ENCODE data around the gene SNRPA. TPM values are rescaled to one million over a fixed set of nuclear protein-coding genes. Genes with fewer than 3 reads are reported as not detected.

SNRPA gene
- total RNA-seq, 4 donors from 2014 or later: 24.5 to 56.0 (median 48.2) TPM

DNA sequence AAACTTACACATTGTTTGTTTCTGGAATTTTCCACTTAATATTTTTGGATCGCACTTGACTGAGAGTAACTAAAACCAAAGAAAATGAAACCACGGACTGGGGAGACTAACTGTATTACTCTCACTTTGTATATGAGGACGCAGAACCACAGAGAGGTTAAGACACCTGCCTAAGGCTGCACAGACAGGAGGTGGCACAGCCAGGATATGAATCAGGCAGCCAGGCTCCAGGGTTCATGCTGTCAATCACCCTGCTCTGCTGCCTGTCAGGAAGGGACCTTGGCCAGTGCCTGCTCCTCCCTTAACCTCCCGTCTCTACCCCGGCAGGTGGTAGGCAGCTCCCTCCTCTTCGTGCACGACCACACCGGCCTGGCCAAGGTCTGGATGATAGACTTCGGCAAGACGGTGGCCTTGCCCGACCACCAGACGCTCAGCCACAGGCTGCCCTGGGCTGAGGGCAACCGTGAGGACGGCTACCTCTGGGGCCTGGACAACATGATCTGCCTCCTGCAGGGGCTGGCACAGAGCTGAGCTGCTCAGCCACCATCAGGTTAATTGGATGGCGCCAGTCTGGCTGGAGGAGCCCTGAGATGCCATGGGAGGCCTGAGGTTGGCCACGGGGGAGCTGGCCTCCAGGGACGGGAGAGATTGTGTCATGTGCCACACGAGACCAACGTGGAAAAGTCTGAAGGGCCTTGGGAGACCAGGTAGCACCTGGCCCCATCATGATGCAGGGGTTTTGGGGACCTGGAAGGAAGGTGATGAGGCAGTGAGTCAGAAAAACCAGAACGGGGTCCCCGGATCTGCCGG, 11.8 kb upstream of the SNRPA start:
- Histone ChIP-seq H3K4me1 (peaks cover 0 to 29% (median 3%) of the 10 kb centered on the region in 3 donors), H3K4me3 (peak overlapping the region in 1 of 2 donors; percentile 18), H3K9me3 (no peaks in the 10 kb centered on the region), H3K27me3 (no peaks in the 10 kb centered on the region), H3K36me3 (peaks cover 0 to 85% of the 10 kb centered on the region in 2 donors), H3K27ac (peak overlapping the region in 3 of 4 donors; percentile 67 to 73 (median 71))
- TF ChIP-seq POLR2A (IDR thresholded peaks at IDR 0.05) (no peak), EP300 (IDR thresholded peaks at IDR 0.05) (no peak), POLR2AphosphoS5 (IDR thresholded peaks at IDR 0.05) (no peak)
- TF ChIP-seq, protein P1, sequence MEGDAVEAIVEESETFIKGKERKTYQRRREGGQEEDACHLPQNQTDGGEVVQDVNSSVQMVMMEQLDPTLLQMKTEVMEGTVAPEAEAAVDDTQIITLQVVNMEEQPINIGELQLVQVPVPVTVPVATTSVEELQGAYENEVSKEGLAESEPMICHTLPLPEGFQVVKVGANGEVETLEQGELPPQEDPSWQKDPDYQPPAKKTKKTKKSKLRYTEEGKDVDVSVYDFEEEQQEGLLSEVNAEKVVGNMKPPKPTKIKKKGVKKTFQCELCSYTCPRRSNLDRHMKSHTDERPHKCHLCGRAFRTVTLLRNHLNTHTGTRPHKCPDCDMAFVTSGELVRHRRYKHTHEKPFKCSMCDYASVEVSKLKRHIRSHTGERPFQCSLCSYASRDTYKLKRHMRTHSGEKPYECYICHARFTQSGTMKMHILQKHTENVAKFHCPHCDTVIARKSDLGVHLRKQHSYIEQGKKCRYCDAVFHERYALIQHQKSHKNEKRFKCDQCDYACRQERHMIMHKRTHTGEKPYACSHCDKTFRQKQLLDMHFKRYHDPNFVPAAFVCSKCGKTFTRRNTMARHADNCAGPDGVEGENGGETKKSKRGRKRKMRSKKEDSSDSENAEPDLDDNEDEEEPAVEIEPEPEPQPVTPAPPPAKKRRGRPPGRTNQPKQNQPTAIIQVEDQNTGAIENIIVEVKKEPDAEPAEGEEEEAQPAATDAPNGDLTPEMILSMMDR (IDR thresholded peaks at IDR 0.05): no peak
- no peak for ATAC-seq
- WGBS, 2 donors (ENCODE audit: low coverage in 1 of 2): 77 to 88% methylated on average over 4 to 5 of the region's 22 CpGs

DNA sequence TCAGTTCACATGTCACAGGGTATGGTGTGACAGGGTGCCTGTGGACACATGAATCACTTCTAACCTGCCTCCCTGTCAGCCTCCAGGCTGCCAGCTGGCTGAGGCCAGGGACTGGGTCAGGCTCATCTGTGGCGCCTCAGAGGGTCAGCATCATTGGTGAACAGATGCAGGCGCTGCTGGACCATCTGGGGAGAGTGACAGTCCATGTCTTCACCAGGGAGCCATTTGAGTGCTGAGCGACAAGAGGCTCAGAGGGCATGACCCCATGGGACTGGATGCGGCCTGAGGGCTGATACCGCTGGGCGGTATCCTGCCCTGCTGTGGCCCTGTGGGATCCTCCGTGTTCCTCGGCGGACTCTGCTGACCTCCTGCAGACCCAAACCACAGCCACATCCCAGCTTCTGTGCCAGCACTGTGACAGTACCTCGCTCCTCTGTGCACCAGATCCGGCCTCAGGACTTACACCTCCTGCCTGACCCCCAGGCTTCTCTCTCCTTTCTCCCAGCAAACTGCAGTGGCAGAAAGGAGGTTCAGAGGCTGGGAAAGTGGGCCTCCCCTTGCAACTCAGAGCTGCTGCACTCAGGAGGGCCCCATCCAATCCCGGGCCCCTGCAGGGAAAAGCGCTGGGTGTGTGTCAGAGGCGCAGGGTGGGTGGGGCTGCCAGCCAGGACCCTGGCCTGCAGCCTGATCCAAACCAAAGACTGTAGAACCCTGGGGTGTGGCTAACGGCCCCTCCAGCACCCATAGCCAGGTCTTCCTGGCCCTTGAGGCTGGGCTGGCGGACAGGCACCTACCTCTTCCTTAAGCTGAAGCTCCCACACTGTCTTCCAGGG, 10.9 kb upstream of the SNRPA start:
- peak; percentile 10 for ATAC-seq
- WGBS, 2 donors (ENCODE audit: low coverage in 1 of 2): 40 to 61% methylated on average over 1 to 3 of the region's 16 CpGs
- no peaks in the 10 kb centered on the region for H3K27me3 ChIP-seq
- no peak for TF ChIP-seq POLR2A (IDR thresholded peaks at IDR 0.05)
- TF ChIP-seq, protein P1 (IDR thresholded peaks at IDR 0.05): no peak
- TF ChIP-seq POLR2AphosphoS5 (IDR thresholded peaks at IDR 0.05): no peak
- TF ChIP-seq EP300 (IDR thresholded peaks at IDR 0.05): no peak
- H3K9me3 ChIP-seq: no peaks in the 10 kb centered on the region
- peaks cover 0 to 34% (median 3%) of the 10 kb centered on the region in 3 donors for H3K4me1 ChIP-seq
- peaks cover 0 to 77% of the 10 kb centered on the region in 2 donors for H3K36me3 ChIP-seq
- H3K27ac ChIP-seq: peak overlapping the region in 3 of 4 donors; percentile 67 to 73 (median 71)
- H3K4me3 ChIP-seq: peak overlapping the region in 1 of 2 donors; percentile 18

DNA sequence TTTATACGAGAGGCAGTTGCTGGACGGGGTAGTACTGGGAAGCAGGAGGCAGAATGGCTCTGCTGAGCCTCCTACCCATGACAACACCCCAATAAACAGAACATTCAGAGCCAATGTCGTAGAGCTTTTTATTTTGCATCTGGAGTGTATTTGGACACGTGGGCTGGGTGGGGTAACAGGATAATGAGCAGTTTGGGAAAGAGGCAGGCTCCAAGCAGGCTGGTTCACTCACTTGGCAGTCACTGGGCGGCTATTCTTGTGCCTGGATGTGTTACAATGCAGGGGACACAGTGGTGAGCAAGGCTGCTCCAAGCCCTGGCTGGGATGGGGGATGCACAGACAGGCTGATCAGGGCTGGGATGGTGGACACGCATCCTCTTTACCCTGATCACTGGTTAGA, 10.3 kb upstream of the SNRPA start:
- H3K9me3 ChIP-seq: no peaks in the 10 kb centered on the region
- WGBS, 2 donors (ENCODE audit: low coverage in 1 of 2): 60% methylated on average over 3 of the region's 6 CpGs; no CpG with 5 or more reads in 1 of the 2 donors
- H3K36me3 ChIP-seq: peaks cover 0 to 70% of the 10 kb centered on the region in 2 donors
- ATAC-seq: peak; percentile 84
- H3K4me1 ChIP-seq: peaks cover 0 to 35% (median 3%) of the 10 kb centered on the region in 3 donors
- no peaks in the 10 kb centered on the region for H3K27me3 ChIP-seq
- H3K27ac ChIP-seq: peak overlapping the region in 3 of 4 donors; percentile 67 to 73 (median 71)
- TF ChIP-seq, protein P1 (IDR thresholded peaks at IDR 0.05): no peak
- peak in 1 of 2 donors; percentile 19 for TF ChIP-seq POLR2A (IDR thresholded peaks at IDR 0.05)
- peak overlapping the region in 1 of 2 donors; percentile 18 for H3K4me3 ChIP-seq

DNA sequence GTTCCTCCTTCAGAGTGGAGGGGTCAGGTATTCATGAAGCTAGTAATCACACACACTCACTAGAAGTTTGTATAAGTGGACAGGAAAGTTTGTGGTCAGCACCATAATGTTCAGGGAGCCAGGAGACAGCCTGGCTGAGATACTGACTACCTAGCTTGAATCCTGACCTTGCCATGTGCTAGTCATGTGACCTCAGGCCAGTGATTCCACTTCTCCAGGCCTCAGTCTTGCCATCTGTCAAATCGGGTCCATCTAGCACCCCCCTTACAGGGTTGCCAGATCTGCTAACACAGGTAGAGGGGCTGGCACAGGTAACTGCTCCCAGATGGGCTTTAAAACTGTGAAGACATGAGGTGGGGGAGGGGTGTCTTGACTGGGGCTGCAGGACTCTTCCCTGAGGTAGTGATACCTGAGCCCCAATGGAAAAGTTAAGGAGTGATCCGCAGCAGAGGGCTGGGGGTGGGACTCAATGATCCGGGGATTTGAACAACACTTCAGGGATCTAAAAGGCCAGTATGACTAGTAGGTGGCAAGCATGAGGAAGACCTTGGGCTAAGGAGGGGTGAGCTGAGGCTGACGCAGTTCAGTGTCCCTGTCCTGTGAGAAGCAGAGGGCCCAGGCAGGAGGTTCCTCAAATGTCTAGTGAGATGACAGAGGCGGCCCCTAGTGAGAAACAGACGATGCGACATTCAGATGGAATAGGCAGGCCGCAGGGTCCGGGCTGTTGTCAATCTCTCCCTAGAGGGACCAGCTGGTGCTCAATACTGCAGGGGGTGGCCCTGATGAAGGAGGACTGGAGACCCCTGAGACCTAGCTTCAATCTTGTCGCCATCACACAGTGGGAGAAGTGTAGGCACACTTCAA, 9.2 kb upstream of the SNRPA start:
- no peaks in the 10 kb centered on the region for H3K27me3 ChIP-seq
- H3K4me1 ChIP-seq: peaks cover 0 to 35% (median 3%) of the 10 kb centered on the region in 3 donors
- H3K9me3 ChIP-seq: no peaks in the 10 kb centered on the region
- no peak overlapping the region for H3K4me3 ChIP-seq
- H3K36me3 ChIP-seq: peaks cover 0 to 60% of the 10 kb centered on the region in 2 donors
- 65 to 82% methylated on average over 6 to 8 of the region's 10 CpGs for WGBS, 2 donors (ENCODE audit: low coverage in 1 of 2)
- TF ChIP-seq, protein P1 (IDR thresholded peaks at IDR 0.05): no peak
- TF ChIP-seq POLR2A (IDR thresholded peaks at IDR 0.05) (no peak), POLR2AphosphoS5 (IDR thresholded peaks at IDR 0.05) (no peak), EP300 (IDR thresholded peaks at IDR 0.05) (no peak)
- peak overlapping the region in 3 of 4 donors; percentile 67 to 73 (median 71) for H3K27ac ChIP-seq
- no peak for ATAC-seq
